ENCODE measurements around the gene GGA3. TPM values are rescaled to one million over a fixed set of nuclear protein-coding genes. Genes with fewer than 3 reads are reported as not detected.
A peak's percentile ranks its signal among the peaks of the same experiment; 100 is the strongest.

GGA3 gene
- total RNA-seq, 1 experiment from 2014 or later: 64.4 TPM

- no TSS peak for BruUV-seq (replicated peaks)
- CTCF ChIA-PET: no interaction called here
- no peak for TF ChIP-seq CTCF (IDR thresholded peaks at IDR 0.05; ENCODE audit: unreplicated experiment)
- Mint-ChIP-seq H3K4me3 (ENCODE audit: low read depth, unreplicated experiment) (no peak overlapping the region), H3K27me3 (ENCODE audit: unreplicated experiment) (no peaks in the 10 kb centered on the region), H3K4me1 (ENCODE audit: low read depth, unreplicated experiment) (peaks cover 13% of the 10 kb centered on the region), H3K27ac (ENCODE audit: unreplicated experiment) (no peak overlapping the region), H3K9me3 (ENCODE audit: low read depth, unreplicated experiment) (no peaks in the 10 kb centered on the region), H3K36me3 (ENCODE audit: insufficient read depth, unreplicated experiment) (peaks cover 73% of the 10 kb centered on the region)
- intact Hi-C loops (cut with micrococcal nuclease; ENCODE audit: unreplicated experiment): no loop called here
- DNase-seq: no peak
Observed at GRCh38 chr17:75266316-75267152, 5.1 kb upstream of the GGA3 start.

- intact Hi-C loops (cut with micrococcal nuclease; ENCODE audit: unreplicated experiment): no loop called here
- BruUV-seq (replicated peaks): no TSS peak
- TF ChIP-seq CTCF (IDR thresholded peaks at IDR 0.05; ENCODE audit: unreplicated experiment): no peak
- Mint-ChIP-seq H3K9me3 (ENCODE audit: low read depth, unreplicated experiment) (no peaks in the 10 kb centered on the region), H3K4me3 (ENCODE audit: low read depth, unreplicated experiment) (no peak overlapping the region), H3K36me3 (ENCODE audit: insufficient read depth, unreplicated experiment) (peaks cover 75% of the 10 kb centered on the region), H3K4me1 (ENCODE audit: low read depth, unreplicated experiment) (peaks cover 13% of the 10 kb centered on the region), H3K27me3 (ENCODE audit: unreplicated experiment) (no peaks in the 10 kb centered on the region), H3K27ac (ENCODE audit: unreplicated experiment) (no peak overlapping the region)
- DNase-seq: no peak
- CTCF ChIA-PET: no interaction called here
Observed at GRCh38 chr17:75265614-75266315, 4.4 kb upstream of the GGA3 start.

GRCh38 chr17:75263055-75263454, 1.6 kb upstream of the GGA3 start:
- Mint-ChIP-seq H3K4me1 (ENCODE audit: low read depth, unreplicated experiment) (peaks cover 16% of the 10 kb centered on the region), H3K9me3 (ENCODE audit: low read depth, unreplicated experiment) (no peaks in the 10 kb centered on the region), H3K27ac (ENCODE audit: unreplicated experiment) (no peak overlapping the region), H3K4me3 (ENCODE audit: low read depth, unreplicated experiment) (peak overlapping the region; percentile 99), H3K36me3 (ENCODE audit: insufficient read depth, unreplicated experiment) (peaks cover 64% of the 10 kb centered on the region), H3K27me3 (ENCODE audit: unreplicated experiment) (no peaks in the 10 kb centered on the region)
- DNase-seq: no peak
- no peak for TF ChIP-seq CTCF (IDR thresholded peaks at IDR 0.05; ENCODE audit: unreplicated experiment)
- CTCF ChIA-PET: interaction anchor here (0.7 to 2.6 kb wide), 4 partner anchors 8 to 1963 kb away, joined by 3 to 28 read pairs (median 4); partner anchors contain the start of gene MIF4GD
- intact Hi-C loops (cut with micrococcal nuclease; ENCODE audit: unreplicated experiment): no loop called here
- no TSS peak for BruUV-seq (replicated peaks)

- no peak for DNase-seq
Observed at GRCh38 chr17:75262112-75262606, 753 bp upstream of the GGA3 start.

More at GRCh38 chr17:75262112-75262606, 753 bp upstream of the GGA3 start:
- TF ChIP-seq CTCF (IDR thresholded peaks at IDR 0.05; ENCODE audit: unreplicated experiment): no peak
- CTCF ChIA-PET: interaction anchor here (0.6 to 2.6 kb wide), 7 partner anchors 9 to 342 kb away, joined by 3 to 28 read pairs (median 4); partner anchors contain the start of gene MIF4GD
- Mint-ChIP-seq H3K27ac (ENCODE audit: unreplicated experiment) (peak overlapping the region; percentile 100), H3K9me3 (ENCODE audit: low read depth, unreplicated experiment) (no peaks in the 10 kb centered on the region), H3K4me3 (ENCODE audit: low read depth, unreplicated experiment) (peak overlapping the region; percentile 99), H3K27me3 (ENCODE audit: unreplicated experiment) (no peaks in the 10 kb centered on the region), H3K36me3 (ENCODE audit: insufficient read depth, unreplicated experiment) (peaks cover 55% of the 10 kb centered on the region), H3K4me1 (ENCODE audit: low read depth, unreplicated experiment) (peaks cover 25% of the 10 kb centered on the region)
- intact Hi-C loops (cut with micrococcal nuclease; ENCODE audit: unreplicated experiment): no loop called here
- BruUV-seq (replicated peaks): TSS peak; percentile 69
